Osteoblast (primary cell): ENCODE data around the gene DAPP1. TPM values are rescaled to one million over a fixed set of nuclear protein-coding genes. Genes with fewer than 3 reads are reported as not detected.

ENCODE experiments used
- DNase-seq: peaks from one replicate; pipeline ENCODE4 v3.0.0; 2011; ENCODE audit warnings: low spot score, mixed read lengths; ENCODE audit not compliant: insufficient read length; ENCODE audit errors: missing footprints
- H2AFZ ChIP-seq: 2 replicates; pipeline ENCODE4 v1.6.0; 2011; ENCODE audit warnings: mild to moderate bottlenecking, low read length
- H3K27ac ChIP-seq: 2 replicates; pipeline ENCODE4 v1.5.1; 2011; ENCODE audit warnings: mild to moderate bottlenecking, low read depth, low read length, moderate library complexity
- H3K27me3 ChIP-seq: 2 replicates; pipeline ENCODE4 v1.6.0; 2012; ENCODE audit warnings: mild to moderate bottlenecking, control low read depth, inconsistent platforms, low read length, moderate library complexity; ENCODE audit not compliant: insufficient read depth
- H3K36me3 ChIP-seq: 2 replicates; pipeline ENCODE4 v1.5.1; 2011; ENCODE audit warnings: mild to moderate bottlenecking, low read length, control low read depth, moderate library complexity; ENCODE audit not compliant: insufficient read depth
- H3K4me1 ChIP-seq: 2 replicates; pipeline ENCODE4 v1.5.1; 2011; ENCODE audit warnings: mild to moderate bottlenecking, low read length, control low read depth, moderate library complexity; ENCODE audit not compliant: insufficient read depth
- H3K4me2 ChIP-seq: 2 replicates; pipeline ENCODE4 v1.6.0; 2011; ENCODE audit warnings: mild to moderate bottlenecking, low read length; ENCODE audit not compliant: insufficient read depth
- H3K4me3 ChIP-seq: fragments of 200-600 bp; sonication (generic); 3 replicates; pipeline ENCODE4 v1.5.1; 2012; ENCODE audit warnings: mild to moderate bottlenecking, low read length, inconsistent platforms; ENCODE audit not compliant: insufficient read depth
- H3K79me2 ChIP-seq: 2 replicates; pipeline ENCODE4 v1.6.0; 2012; ENCODE audit warnings: mild to moderate bottlenecking, low read length, control low read depth, inconsistent platforms; ENCODE audit not compliant: insufficient read depth
- H3K9me3 ChIP-seq: 2 replicates; pipeline ENCODE4 v1.5.1; 2011; ENCODE audit warnings: low read depth, low read length, control low read depth
- H4K20me1 ChIP-seq: 2 replicates; pipeline ENCODE4 v1.6.0; 2012; ENCODE audit warnings: mild to moderate bottlenecking, low read length, control low read depth; ENCODE audit not compliant: insufficient read depth
- total RNA-seq: library from RNA; depleted of rRNA; stranded (reverse); fragments of >200 nt; gene quantifications from 2 replicates; pipeline ENCODE4 v1.2.3, GENCODE V29; 2012
- TF ChIP-seq, protein P1 (sequence below): IDR thresholded peaks from 2 replicates; pipeline ENCODE4 v1.5.1; 2011; ENCODE audit warnings: mild to moderate bottlenecking, low read depth, low read length, moderate library complexity; ENCODE audit errors: extremely low read depth

DAPP1 gene
- total RNA-seq, 1 donor = not detected

DNA sequence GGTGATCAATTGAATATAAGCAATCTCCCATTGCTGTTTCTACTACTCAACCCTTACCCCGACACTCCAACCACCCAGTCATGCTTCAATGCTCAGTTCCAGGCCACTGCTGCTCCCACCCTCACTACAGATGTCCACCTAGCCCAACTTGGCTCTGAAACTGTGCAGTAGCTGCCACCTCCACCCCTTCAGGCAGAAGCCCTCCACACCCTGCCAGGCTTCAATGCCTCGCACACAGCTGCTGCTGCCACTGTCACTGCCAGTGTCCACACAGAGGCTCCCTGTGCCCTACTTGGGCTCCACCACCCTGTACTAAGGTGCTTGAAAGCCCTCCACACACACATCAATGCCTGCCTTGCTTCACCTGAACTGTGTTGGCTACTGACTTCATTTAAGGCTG lies 43.0 kb downstream of the DAPP1 start:
- no peak overlapping the region for H3K27ac ChIP-seq
- DNase-seq = no peak
- no peaks in the 10 kb centered on the region for H3K4me1 ChIP-seq
- H3K79me2 ChIP-seq = no peaks in the 10 kb centered on the region
- H3K27me3 ChIP-seq = no peaks in the 10 kb centered on the region
- no peak overlapping the region for H3K4me2 ChIP-seq
- no peaks in the 10 kb centered on the region for H3K36me3 ChIP-seq
- no peaks in the 10 kb centered on the region for H4K20me1 ChIP-seq
- TF ChIP-seq, protein P1, sequence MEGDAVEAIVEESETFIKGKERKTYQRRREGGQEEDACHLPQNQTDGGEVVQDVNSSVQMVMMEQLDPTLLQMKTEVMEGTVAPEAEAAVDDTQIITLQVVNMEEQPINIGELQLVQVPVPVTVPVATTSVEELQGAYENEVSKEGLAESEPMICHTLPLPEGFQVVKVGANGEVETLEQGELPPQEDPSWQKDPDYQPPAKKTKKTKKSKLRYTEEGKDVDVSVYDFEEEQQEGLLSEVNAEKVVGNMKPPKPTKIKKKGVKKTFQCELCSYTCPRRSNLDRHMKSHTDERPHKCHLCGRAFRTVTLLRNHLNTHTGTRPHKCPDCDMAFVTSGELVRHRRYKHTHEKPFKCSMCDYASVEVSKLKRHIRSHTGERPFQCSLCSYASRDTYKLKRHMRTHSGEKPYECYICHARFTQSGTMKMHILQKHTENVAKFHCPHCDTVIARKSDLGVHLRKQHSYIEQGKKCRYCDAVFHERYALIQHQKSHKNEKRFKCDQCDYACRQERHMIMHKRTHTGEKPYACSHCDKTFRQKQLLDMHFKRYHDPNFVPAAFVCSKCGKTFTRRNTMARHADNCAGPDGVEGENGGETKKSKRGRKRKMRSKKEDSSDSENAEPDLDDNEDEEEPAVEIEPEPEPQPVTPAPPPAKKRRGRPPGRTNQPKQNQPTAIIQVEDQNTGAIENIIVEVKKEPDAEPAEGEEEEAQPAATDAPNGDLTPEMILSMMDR = no peak
- H2AFZ ChIP-seq = no peak overlapping the region
- no peaks in the 10 kb centered on the region for H3K9me3 ChIP-seq
- H3K4me3 ChIP-seq = no peak overlapping the region

DNA sequence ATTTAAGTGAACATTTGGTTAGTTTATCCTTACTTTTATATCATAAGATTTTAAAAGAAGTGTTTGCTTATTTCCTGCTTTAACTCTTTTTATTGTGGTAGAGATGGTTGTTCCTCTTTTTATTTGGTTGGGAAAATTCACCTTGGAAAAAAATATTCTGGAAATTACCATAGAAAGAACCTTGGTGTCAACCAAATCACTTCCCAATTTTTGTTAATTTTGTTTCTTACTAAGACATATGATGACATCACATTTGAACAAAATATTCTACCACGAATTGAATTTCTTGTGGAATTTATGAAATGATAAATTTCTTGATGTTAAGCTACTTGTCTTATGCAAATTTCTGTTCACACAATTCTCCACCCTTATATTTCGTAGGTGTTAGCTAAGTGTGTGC lies 43.9 kb downstream of the DAPP1 start:
- no peak overlapping the region for H3K27ac ChIP-seq
- no peak overlapping the region for H3K4me2 ChIP-seq
- no peaks in the 10 kb centered on the region for H3K27me3 ChIP-seq
- TF ChIP-seq, protein P1 = no peak
- no peak overlapping the region for H2AFZ ChIP-seq
- H4K20me1 ChIP-seq = no peaks in the 10 kb centered on the region
- H3K79me2 ChIP-seq = no peaks in the 10 kb centered on the region
- no peaks in the 10 kb centered on the region for H3K9me3 ChIP-seq
- DNase-seq = no peak
- no peak overlapping the region for H3K4me3 ChIP-seq
- H3K4me1 ChIP-seq = no peaks in the 10 kb centered on the region
- H3K36me3 ChIP-seq = no peaks in the 10 kb centered on the region

DNA sequence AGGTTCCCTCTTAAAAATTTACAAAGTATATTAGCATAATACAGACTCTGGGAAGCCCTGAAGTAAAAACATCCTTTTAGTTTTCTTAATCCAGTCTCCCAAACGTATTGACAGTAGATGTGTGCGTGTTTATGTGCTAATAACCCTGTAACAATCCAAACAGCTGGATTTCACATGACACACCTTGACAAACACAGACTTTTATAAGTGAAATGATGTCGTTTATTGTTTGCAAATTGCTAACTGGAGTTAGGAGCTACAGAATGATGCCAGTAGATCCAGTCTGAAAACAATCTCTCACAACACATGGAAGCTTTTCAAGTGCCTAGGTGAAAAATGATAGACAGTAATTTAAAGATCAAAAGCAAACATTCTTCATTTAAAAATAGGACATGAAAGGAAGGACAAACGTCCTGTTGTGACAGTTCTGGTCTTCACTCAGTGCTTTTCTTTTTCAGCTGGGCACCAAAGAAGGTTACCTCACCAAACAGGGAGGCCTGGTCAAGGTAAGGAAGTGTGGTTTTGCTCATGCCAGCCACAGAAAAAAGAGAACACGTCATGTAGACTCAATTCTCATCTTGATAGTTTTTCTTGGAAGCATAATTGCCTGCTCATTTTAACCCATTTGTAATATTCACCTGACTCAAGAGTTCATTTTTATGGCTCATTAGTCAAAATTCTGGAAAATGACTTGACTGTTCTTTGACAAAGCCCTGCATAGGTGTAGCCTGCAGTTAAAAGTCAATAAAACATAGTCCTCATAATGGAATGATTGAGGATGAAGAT lies 44.7 kb downstream of the DAPP1 start:
- H3K36me3 ChIP-seq = no peaks in the 10 kb centered on the region
- H3K4me1 ChIP-seq = no peaks in the 10 kb centered on the region
- H4K20me1 ChIP-seq = no peaks in the 10 kb centered on the region
- H3K27ac ChIP-seq = no peak overlapping the region
- H2AFZ ChIP-seq = no peak overlapping the region
- TF ChIP-seq, protein P1 = no peak
- no peak overlapping the region for H3K4me2 ChIP-seq
- H3K27me3 ChIP-seq = no peaks in the 10 kb centered on the region
- no peaks in the 10 kb centered on the region for H3K9me3 ChIP-seq
- DNase-seq = no peak
- H3K4me3 ChIP-seq = no peak overlapping the region
- H3K79me2 ChIP-seq = no peaks in the 10 kb centered on the region

DNA sequence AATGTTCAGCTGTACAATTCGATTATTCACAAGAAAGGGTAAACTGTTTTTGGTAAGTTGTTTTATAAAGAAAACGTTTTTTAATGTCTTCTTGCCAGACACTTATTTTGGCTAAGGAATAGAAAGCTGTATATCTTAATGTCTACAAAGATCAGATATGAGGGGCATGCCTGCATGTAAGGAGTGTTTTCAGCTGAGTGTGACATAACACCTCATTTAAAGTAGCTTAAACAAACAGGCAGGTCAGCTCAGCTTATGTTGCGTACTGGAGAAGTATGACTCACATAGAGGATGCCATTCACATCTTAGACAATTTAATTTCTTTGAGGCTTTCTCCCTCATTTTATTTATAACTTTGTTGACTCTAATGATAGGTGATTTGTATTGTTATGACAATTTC lies 47.2 kb downstream of the DAPP1 start:
- no peak overlapping the region for H3K27ac ChIP-seq
- no peaks in the 10 kb centered on the region for H4K20me1 ChIP-seq
- H3K4me3 ChIP-seq = no peak overlapping the region
- H3K4me2 ChIP-seq = no peak overlapping the region
- H3K27me3 ChIP-seq = no peaks in the 10 kb centered on the region
- no peak for DNase-seq
- no peaks in the 10 kb centered on the region for H3K9me3 ChIP-seq
- no peaks in the 10 kb centered on the region for H3K79me2 ChIP-seq
- no peak overlapping the region for H2AFZ ChIP-seq
- TF ChIP-seq, protein P1 = no peak
- H3K36me3 ChIP-seq = no peaks in the 10 kb centered on the region
- H3K4me1 ChIP-seq = no peaks in the 10 kb centered on the region
